8988T (cell line): ENCODE results near the gene PM20D2.
"Not testable (repeated sequence)": the region's sequence is repeated elsewhere in the genome, so short reads cannot be mapped to it uniquely, and the experiment has no call there.

ENCODE experiments used
- DNase-seq: peaks from one replicate; pipeline ENCODE4 v3.0.0; 2011

PM20D2 gene, protein sequence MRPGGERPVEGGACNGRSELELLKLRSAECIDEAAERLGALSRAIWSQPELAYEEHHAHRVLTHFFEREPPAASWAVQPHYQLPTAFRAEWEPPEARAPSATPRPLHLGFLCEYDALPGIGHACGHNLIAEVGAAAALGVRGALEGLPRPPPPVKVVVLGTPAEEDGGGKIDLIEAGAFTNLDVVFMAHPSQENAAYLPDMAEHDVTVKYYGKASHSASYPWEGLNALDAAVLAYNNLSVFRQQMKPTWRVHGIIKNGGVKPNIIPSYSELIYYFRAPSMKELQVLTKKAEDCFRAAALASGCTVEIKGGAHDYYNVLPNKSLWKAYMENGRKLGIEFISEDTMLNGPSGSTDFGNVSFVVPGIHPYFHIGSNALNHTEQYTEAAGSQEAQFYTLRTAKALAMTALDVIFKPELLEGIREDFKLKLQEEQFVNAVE

DNA sequence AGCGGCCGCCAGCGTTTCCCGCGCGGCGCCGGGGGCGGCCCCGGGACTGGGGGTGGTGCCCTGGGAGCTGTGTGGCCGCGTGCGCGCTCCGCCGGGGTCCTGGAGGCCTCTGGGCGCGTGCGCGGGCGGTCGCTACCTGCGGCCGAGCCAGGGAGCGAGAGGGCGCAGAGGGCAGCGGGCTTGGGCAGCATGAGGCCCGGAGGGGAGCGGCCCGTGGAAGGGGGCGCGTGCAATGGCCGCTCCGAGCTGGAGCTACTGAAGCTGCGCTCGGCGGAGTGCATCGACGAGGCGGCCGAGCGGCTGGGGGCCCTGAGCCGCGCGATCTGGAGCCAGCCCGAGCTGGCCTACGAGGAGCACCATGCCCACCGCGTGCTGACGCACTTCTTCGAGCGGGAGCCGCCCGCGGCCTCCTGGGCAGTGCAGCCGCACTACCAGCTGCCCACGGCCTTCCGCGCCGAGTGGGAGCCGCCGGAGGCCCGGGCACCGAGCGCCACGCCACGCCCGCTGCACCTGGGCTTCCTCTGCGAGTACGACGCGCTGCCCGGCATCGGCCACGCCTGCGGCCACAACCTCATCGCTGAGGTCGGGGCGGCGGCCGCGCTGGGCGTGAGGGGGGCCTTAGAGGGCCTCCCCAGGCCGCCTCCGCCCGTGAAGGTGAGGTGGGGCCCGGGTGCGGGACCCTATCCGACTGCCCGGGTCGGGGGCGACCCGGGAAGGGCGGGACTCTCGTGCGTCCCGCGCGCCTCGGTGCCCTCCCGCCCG is at the start of gene PM20D2:
TSS of gene PM20D2 (plus strand) at position 100 of the 762 bp plus-strand sequence. CDS start at position 190, 90 bp downstream.
- DNase-seq, result peak; percentile 85

DNA sequence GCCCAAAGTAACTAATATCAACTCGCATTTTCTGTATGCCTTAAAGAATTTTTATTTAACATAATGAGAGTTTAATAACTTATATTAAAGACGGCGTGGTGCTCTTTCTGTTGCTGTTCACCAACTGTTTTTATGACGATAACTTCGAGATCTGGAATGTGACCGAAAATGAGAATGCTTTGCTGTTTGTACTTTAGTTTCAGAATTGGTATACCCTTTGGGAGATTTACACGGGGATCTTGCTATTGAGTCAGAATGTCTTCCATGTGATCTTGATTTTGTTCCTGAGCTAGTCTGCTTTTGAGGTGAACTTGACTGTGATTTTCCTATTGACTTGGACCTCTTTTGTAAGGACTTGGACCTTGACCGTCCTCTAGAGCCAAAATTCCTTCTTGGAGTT is 47.4 kb upstream of the PM20D2 start:
- no peak for DNase-seq

DNA sequence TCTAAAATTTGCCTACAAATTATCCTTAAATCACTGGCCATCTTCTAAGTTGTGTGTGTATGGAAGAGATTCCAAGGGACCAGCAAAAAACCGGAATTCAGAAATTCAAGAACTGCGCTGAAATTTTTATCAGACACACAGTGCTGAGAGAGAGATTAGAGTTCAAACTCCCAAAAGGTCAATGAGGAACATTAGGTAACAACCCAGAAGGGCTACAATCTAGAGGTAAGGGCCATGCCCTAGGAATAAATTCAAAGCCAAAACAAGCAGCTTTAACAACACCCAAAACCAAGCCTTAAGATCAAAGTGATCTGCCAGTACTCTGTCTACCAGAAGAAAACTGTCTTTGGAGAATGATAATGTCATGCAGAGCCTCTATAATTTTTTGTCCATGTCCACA is 45.7 kb upstream of the PM20D2 start:
- DNase-seq, result no peak

DNA sequence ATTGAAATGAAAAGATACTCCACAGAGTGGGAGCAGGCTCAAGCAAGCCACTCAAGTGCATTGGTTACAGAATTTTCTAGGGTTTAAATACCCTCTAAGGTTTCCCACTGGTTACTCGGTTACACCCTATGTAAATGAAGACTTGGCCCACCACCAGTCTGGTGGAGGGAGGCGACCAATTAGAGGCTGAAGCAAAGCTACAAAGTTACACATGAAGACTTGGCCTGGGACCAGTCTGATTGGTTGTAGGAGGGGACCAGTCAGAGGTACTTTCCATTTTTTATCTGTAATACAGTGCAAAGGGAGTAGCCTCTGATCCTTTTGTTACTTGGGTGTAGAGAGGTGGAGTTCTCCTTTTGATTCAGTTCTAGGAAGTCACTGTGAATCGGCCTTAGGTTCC is 35.6 kb upstream of the PM20D2 start:
- no peak for DNase-seq

DNA sequence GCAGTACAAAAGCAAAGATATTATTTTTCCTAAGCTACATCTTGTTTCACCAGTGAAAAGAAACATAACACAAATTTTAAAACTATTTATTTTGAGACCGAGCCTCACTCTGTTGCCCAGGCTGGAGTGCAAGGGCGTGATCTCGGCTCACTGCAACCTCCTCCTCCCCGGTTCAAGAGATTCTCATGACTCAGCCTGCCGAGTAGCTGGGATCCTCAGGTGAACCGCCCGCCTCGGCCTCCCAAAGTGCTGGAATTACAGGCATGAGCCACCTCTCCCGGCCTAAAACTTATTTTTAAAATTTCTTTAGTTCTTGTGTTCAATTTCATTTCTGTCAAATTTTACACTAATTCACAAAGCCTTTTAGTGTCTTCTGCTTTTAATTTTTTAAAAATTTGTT is 33.9 kb upstream of the PM20D2 start:
- DNase-seq, result no peak

DNA sequence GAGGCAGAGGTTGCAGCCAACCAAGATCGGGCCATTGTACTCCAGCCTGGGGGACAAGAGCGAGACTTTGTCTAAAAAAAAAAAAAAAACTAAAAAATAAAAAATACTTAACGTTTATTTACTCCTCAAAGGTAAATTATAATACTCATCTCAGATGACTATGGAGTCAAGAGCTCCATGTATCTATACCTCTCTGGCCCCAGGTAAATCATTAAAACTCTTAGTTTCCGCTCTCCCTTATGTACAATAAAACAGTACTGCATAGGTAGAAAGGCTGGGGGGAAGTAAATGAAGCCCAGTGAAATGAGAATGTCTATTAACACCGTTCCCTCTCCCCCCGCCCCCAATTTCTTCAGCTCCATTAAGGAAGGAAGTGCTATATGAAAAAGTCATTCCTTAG is 29.2 kb upstream of the PM20D2 start:
- DNase-seq, result no peak

DNA sequence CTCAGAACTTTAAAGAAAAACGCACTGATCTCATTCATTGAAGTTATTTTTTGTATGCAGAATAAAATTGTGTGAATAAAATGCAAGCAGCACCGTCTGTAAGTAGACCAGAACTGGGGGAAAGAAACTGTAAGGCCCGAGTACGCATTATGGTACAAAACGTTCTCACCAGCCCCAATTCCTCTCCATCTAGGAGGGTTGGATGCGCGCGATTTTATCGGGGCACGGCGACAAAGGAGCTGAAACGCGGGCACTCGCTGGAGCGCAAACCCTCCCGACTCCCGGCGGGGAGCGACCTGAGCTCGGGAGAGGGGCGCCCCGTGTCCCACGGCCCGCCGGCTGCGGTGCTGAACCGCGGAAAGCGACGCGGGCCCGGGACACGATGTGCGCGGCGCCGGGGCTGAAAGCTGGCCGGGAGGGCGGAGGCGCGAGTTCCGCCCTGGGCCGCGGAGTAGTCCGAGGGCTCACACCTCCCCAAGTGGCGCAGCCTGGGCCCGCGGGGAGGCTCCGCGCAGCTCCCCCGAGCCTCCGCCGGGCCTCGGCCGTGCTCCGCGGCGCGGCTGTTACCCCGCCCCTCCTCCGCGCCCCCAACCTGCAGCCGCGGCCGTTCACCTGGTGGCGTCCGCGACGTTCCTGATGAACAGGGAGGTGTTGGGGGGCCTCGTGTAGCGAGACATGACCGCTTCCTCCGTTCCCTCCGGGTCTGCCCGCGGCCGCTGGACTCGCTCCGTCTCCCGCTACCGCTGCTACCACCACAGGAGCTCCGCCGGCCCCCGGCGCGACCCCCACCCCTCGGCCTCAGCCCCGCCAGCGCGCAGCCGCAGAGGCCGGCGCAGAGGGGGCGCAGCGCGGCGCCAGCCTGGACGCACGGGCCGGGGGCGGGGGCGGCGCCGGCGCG is 28.4 kb upstream of the PM20D2 start, which contains the start of gene SRSF12:
TSS of gene SRSF12 (minus strand) at position 861 of the 898 bp plus-strand sequence. CDS start at position 677, 184 bp downstream.
- peak; percentile 95 for DNase-seq

DNA sequence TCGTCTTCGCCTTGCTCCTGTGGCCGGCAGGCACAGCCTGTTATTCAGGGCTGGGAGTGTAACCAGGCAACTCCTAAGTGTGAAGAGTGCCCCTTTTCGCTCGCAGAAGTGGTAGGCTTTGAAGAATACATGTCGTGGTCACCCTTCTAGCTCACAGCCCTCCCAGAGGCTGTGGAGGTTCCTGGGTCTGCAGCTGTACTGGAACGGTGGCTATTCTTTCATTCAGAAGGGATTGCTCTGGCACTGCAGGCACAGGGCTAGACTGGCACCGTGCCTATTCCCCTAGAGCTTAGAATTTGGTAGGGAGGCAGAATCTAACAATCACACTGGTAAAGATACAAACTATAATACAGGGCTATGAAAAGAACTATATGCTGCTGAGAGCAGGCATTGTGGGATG is 26.9 kb upstream of the PM20D2 start:
- DNase-seq, result peak; percentile 38

DNA sequence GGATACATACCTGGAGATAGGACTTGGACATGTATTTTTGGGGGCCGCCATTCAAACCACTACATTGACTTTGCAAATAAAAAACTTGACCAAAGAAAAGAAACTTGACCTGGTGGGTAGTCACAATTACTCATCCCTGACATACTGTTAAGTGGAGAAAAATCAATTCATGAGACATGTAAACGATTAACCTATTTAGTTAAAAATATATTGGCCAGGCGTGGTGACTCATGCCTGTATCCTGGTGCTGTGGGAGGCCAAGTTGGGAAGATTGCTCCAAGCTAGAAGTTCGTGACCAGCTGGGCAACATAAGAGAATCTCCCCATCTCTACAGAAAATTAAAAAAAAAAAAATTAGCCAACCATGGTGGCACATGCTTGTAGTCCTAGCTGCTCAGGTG is 25.5 kb upstream of the PM20D2 start:
- no peak for DNase-seq

DNA sequence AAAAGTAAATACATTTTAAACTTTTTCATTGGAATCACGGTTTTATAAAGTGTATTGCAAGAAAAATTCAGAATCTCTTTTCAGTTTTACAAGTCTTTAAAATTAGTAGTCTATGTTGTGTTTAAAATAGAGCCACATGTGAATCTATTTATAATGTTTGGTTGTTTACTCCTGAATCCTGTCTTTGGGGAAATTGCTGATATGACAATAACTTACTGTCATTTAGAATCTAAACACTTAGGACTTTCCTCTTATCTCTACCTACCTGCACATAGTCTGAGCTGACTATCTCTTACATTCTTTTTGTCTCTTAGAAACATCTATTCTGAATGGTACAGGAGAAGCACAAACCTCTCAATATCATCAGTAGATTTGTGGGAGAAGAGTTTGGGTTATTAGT is 23.9 kb upstream of the PM20D2 start:
- DNase-seq, result no peak

DNA sequence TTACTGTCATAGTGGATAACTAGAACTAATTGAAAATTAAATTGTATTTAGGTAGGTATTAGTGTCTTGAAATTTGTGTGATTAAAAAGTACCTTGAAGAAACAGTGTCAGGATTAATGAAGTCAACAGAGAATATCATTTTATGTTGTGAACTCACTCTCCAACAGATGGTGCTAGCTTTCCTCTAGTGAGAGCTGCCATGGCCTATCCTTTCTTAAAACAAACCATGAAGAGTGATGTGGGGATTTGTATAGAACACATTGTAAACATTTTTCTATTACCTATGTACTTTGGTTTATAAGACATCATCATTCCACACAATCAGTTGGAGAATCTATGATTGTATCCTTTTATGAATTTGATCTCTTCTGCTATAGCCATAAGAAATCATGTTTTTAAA is 23.2 kb upstream of the PM20D2 start:
- peak; percentile 33 for DNase-seq

DNA sequence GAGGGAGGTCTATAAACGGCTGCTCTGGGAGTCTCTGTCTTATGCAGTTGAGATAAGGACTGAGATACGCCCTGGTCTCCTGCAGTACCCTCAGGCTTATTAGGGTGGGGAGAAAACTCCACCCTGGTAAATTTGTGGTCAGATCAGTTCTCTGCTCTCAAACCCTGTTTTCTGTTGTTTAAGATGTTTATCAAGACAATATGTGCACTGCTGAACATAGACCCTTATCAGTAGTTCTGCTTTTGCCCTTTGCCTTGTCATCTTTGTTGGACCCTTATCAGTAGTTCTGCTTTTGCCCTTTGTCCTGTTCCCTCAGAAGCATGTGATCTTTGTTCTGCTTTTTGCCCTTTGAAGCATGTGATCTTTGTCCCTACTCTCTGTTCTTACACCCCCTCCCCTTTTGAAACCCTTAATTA is 17.6 kb upstream of the PM20D2 start:
- not testable (repeated sequence) for DNase-seq

DNA sequence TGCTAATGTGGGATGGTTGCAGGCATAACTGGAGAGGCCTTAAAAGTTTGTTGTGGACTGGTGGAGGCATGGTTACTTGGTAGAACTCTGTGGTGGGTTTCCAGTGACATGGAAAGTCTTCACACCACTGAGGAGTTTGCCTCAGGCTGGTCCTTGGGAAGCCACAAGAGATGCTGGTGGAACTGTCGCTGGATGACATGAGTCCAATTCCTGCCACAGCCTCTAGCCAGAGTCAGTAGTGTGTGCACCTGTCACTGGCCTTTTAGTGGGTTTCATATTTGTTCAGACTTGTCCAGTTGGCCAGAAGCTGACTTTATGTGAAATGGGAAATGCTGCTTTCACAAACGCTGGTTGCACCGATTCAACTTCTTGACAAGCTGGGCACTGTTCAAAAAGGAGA is 14.3 kb upstream of the PM20D2 start:
- no peak for DNase-seq

DNA sequence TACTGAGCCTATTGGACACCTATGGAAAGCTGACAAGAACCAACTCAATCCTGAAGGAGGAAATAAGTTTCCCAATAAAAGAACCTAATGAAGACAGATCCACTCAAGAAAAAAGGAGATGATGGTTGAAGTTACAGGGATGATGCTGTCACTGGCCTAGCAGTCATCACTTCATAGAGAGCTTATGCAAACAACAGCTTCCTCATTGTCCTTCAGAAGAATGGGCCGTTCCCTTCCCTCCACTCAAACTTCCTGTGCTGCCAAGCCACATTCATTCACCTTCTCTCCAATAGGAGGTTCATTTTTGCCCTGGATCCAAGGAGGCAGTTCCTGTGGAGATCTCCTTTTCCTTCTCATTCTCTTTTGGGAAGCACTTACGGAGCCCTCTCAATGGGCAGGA is 13.8 kb upstream of the PM20D2 start:
- DNase-seq, result no peak

DNA sequence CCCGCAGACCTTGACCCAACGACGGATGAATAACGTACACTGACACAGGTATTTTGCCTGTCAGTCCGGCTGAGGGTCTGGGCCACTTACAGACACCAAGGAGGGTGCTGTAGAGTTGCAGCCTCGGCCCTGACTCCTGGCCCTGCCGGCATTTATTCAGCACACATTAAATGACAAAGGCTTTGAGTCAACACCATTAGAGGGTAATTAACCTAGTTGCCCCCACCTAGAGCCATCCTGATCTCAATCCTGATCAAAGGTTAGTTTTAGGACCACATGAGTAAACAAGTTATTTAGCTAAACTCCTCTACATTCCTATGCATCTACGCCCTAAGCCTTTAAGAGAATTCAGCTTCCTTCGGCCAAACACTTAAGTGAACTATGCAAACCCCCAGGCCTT is 11.9 kb upstream of the PM20D2 start:
- no peak for DNase-seq

DNA sequence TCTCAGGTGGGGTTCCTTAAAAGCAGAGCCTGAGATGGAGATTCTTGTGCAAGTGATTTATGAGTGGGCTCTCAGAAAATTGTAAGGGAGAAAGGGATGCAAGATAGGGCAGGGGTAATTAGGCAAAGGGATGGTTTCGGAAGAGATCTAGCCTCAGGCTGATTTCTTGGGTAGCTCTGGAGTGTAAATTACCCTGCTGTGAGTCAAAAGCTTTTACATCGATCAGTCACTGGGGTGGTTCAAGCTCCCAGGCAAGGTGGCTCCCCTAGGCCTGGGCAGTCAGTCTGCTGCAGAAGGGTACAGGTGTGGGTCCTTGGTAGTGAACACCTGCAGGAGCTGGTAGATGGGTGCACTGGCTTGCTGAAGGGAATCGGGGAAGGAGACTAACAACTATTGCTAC is 11.1 kb upstream of the PM20D2 start:
- no peak for DNase-seq

DNA sequence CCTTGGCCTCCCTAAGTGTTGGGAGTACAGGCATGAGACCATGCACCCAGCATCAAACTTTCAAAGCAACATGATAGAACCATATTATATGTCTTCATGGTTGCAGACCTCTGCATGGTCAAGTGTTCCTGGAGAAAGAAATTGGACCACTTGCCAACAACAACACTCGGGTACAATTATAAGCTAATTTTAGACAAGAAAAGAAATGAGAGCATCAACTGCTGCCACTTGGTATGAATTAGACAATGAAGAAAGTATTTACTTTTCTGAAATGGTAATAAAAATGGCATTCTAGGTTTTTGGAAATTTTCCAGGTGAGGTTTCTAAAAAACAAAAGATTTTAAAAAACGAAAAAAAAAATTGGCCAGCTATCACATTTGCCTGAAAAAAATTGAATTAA is 7.7 kb upstream of the PM20D2 start:
- no peak for DNase-seq

DNA sequence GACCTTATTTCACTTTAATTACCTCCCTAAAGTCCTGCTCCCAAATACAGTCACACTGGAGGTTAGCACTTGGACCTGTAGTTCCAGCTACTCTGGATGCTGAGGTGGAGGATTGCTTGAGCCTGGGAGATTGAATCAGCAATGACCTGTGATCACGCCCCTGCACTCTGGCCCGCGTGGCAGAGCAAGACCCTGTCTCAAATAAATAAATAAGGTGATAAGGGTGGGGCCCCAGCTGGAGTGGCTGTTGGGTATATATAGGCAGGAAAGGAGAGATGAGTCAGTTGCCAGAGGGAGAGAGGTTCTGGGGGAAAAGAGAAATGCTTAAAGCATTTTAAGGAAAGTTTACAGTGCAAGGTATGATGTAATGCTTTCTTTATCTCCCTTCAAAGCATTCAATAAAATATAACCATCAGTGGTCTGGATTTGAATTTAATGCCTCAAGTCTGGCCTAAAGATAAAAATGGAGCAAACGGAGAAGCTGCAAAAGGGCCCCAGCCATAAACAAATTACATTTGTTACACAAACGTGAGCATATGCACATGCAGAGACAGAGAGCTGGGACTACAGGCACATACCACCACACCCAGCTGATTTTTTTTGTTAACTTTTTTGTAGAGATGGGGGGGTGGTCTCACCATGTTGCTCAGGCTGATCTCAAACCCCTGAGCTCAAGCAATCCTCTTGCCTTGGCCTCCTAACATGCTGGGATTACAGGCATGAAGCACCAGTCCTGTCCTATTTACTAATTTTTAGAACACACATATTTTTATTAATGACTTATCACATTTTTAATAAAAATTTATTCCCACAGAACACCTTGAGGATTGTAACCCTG is 6.1 kb upstream of the PM20D2 start:
- no peak for DNase-seq

DNA sequence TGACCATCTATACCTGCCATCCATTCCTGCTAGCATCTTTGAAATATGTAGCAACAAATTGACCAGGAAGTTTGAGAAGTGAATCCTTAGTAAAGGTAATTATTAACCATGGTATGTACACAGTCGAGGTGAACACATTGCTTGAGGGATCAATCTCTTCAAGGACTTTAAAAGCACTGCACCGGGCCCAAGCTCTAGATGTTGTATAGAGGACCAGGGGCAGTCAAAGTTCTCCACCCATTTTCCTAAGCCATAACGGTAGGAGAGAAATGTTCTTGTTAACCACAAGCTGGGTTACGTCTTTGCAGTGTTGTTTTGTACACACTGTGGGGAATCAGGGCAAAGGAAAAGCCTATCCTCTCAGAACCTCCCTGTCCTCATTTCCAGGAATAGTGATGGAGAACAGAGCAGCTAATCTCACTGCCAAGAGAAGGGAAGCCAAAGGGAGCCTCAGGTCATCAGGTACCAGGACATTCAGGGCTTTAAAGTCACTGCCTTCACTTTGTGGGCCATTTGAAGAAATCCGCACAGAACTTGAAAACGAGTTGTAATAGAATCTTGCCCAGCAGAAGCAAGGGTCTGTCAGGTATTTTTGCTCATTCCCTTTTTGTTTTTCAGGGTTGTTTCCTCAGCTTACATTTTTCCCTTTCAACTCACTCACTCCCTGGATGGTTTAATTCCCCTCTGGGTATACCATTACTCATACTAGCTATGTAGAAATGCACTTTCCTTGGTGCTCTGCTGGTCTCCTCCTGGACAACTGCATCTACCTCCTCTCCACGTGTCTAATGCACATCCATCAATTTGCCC is 5.3 kb upstream of the PM20D2 start:
- no peak for DNase-seq

DNA sequence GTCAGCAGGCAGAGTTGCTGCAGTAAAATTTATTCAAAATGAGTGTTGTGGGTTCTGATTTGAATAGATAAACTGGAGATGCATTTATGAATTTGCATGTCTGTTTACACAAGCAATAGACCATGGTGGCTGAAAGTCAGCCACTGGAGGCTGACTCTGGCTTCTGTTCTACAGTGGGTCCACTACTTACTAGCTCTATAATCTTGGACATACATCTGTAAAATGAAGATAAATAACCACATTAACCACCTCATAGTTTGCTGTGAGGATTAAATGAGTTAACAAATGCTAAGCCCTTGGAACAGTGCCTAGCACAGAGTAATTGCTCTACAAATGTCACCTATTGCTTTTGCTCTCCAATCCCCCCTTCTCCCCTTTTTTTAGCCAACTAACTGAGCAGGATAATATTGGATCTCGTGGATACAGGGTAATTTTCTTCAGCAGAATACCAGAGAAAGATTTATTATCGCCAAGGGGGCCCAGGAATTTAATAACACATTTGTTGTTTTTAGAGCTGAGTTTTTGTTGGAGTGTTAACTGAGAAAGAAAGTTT is 1.4 kb upstream of the PM20D2 start:
- no peak for DNase-seq
